ENCODE results near the gene PHRF1. TPM values are rescaled to one million over a fixed set of nuclear protein-coding genes. Genes with fewer than 3 reads are reported as not detected.
A peak's percentile ranks its signal among the peaks of the same experiment; 100 is the strongest.

PHRF1 gene
- polyA plus RNA-seq, 5 donors, result 16.0 to 28.3 (median 20.4) TPM

GRCh38 chr11:536841-537621, 39.2 kb upstream of the PHRF1 start, which contains the start of gene LRRC56:
Gene LRRC56 (plus strand): TSS chr11:537527. CDS start chr11:540685, 3,158 bp downstream.
- DNase-seq, result peak; percentile 77

GRCh38 chr11:537622-538430, 38.4 kb upstream of the PHRF1 start:
- DNase-seq, result no peak

DNA sequence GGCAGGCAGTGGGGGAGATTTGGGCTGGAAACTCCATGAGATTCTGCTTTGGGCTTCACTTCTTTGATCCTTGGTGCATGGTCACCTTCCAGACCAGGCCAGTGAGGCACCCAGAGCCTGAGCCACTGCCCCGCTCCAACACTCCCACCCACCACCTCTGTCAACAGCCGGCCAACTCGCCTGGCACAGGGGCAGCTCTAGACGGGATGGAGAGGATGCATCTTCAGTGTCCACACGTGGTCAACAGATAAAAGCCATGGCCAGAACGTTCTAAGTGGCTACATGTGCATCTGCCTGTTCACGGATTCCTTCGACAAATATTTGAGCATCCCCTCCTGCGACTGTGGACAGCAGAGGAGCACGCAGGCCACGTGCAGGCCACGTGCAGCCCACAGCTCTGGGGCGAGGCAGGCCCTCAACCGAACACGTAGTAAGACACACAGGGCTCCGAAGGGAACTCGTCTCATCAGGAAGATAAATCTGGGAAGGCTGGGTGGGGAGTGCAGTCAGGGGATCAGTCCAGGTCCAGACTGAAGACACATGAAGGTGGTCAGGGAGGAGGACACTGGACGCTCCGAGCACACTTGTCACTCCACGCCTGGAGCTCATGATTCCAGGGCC, 37.7 kb upstream of the PHRF1 start:
- DNase-seq, result no peak

- DNase-seq, result no peak
Measured at GRCh38 chr11:539971-540481, 36.2 kb upstream of the PHRF1 start.

- no peak for DNase-seq
Measured at GRCh38 chr11:540583-541432, 35.5 kb upstream of the PHRF1 start.

GRCh38 chr11:541433-541885, 34.8 kb upstream of the PHRF1 start:
- DNase-seq, result no peak

DNA sequence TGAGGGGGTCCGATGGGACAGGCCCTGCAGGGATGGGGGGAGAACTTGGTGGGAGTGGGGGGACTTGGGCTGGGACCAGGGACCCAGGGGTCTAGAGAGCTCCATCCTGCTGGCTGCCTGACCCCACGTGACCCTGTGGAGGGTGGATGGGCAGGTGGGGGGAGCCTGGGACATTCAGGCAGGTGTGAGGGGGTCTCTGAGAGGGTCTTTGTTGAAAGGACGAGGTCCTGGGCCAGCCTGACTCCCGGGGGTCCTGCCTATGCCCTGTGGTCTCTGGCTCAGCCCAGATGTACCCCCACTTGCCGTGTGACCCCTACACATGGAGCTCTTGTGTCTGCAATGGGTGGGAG, 31.5 kb upstream of the PHRF1 start:
- no peak for DNase-seq

DNA sequence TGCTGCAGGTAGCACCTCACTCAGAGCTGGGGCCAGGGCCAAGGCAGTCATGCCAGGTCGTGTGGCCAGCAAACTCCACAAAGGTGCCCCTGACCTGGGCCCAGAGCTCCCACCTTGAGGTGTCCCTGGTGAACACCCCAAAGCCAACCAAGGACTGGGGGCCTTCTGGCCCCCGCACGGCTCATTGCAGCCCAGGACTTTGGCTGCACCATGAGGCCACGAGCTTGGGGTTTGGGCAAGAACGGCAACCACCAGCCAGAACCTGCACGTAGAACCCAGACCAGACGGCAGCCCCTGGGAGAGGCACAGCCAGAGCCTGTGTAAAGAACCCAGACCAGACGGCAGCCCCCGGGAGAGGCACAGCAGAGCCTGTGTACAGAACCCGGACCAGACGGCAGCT, 31.1 kb upstream of the PHRF1 start:
- DNase-seq, result no peak

GRCh38 chr11:548700-549603, 27.3 kb upstream of the PHRF1 start:
- DNase-seq, result no peak

DNA sequence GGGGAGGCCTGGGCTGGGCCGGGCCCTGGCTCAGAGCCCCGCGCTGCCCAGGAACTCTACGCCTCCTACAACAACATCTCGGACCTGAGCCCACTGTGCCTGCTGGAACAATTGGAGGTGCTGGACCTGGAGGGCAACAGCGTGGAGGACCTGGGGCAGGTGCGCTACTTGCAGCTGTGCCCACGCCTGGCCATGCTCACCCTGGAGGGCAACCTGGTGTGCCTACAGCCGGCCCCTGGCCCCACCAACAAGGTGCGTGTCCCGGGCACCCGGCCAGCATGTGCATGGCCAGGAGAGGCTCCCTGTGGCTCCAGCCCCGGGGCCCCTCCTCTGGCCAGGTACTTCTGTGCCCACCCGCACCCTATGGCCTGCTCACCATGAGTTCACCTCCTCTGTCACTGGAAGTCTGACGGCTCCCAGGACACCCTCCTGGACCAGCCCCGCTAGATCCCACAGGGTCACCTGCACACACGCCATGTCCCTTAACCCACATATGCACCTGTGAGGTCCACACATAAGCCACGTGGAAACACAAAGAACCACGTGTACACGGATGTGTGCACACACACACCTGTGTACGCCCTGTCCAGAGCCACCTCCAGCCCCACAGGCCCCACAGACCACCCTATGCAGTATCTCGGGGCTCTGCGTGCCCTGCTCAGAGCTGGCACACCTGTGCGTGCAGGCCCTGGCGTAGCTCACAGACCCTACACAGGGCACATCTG, 26.1 kb upstream of the PHRF1 start:
- DNase-seq, result no peak

DNA sequence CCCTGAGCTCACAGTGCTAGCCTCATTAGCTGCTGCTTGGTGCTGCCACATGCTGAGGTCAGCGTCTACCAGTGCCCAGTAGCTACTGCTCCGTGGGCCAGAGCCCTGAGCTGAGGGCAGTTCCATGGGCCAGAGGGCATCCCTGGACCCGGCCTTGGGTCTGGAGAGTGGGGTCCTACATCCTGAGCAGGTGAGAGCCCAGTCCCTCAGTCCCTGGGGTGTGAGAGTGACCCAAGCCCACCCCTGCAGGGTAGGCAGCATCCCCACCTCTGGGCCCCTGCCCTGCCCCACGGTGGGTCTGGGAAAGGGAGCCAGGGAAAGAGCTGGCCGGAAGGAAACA, 25.6 kb upstream of the PHRF1 start:
- no peak for DNase-seq

DNA sequence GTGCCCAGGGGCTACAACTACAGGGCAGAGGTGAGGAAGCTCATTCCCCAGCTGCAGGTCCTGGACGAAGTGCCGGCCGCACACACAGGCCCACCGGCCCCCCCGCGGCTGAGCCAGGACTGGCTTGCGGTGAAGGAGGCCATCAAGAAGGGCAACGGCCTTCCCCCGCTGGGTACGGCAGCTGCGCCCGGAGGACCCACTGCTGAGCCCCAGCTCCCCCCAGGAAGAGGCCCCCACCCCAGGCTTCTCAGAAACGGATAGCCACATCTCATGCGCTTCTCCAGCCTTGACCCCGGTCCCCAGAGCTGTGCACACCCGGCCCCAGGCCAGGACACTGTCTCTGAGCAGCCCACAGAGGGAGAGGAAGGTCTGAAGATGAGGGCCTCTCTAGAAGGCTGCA, 25.1 kb upstream of the PHRF1 start:
- DNase-seq, result no peak

GRCh38 chr11:551596-551995, 24.7 kb upstream of the PHRF1 start:
- DNase-seq, result no peak

- no peak for DNase-seq
Measured at GRCh38 chr11:553083-553987, 22.9 kb upstream of the PHRF1 start.

DNA sequence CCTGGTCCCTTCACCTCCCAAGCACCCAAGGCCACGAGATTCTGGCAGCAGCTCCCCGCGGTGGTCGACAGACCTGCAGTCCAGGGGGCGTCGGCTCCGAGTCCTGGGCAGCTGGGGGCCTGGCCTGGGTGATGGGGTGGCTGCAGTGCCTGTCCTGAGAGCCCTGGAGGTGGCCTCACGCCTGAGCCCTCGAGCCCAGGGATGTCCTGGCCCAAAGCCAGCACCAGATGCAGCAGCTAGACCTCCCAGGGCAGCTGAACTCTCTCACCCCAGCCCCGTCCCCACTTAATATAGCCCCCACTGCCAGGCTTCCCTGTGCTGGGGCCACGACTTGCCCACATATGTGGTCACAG, 22.3 kb upstream of the PHRF1 start:
- DNase-seq, result no peak

DNA sequence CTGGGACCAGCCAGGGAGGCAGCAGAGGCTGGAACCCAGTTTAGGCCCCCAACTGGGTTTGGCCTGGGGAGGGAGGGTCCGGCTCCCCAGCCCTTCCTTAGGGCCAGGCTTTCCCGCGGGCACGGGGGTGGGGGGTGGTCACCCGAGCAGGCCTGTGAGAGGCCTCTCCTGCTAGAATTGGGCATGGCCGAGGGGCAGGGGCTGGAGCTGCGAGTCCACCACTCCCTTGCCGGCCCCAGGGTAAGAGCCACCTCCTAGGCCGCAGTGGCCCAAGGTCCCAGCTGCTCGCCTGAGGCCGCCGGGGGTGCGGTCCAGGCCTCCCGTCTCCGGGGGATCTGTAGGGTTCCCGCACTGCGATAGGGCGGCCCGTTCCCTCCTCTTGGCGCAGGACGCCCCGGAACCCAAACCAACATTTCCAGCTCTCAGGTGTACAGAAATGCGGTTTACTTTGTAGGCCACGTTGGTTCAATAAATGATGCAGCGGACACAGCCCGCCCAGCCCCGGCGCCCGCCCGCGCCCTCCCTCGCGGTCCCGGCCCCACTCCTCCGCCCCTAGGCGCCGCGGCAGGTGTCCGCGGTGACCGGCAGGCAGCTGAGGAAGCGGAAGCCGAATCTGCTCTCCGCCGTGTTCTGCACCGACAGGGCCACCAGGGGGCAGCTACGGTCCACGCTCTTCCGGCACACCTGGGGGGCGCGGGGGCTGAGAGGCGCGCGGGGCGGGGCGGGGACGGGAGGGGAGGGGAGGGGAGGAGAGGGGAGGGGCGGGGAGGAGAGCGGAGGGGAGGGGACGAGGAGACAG, 21.6 kb upstream of the PHRF1 start:
- no peak for DNase-seq

DNA sequence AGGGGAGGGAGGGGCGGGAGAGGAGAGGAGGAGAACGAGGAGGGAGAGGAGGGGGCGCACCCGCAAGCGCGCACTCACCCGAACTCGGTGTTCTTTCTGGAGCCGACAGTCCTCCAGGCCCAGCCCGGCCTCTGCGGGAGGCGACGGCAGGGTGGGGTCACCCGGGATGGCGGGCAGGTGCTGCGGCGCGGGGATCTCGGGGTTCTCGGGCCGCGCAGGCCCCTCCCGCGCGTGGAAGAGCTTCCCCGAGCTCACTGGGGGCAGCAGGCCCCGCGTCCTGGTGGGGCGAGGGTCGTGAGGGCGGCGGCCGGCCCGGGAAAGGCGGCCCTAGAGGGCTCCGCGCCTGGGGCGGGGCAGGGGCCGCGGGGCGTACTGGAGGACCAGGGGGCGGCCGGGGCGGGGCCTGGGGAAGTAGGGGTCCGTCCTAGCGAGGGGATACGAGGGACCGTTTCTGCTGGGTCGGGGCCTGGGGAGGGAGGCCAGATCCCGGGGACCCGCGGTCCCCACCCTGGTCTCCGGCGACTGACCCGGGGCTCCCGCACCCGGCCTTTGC, 21.0 kb upstream of the PHRF1 start:
- no peak for DNase-seq

All from right lung (tissue), 5 donors.